ENCODE measurements around the gene EIF3K.
A peak's percentile ranks its signal among the peaks of the same experiment; 100 is the strongest.

EIF3K gene

GRCh38 chr19:38655148-38655824 lies 36.3 kb downstream of the EIF3K start:
- no peak for DNase-seq
- H3K27ac ChIP-seq, result peak overlapping the region; percentile 94 to 97
- intact Hi-C loops (cut with DNase I; ENCODE audit: low total_unique reads), result loop anchor here (5.0 kb wide), 1 partner anchor 37 kb away; no protein-coding TSS in a partner anchor
- no peaks in the 10 kb centered on the region for H3K9me3 ChIP-seq
- no peaks in the 10 kb centered on the region for H3K27me3 ChIP-seq
- TF ChIP-seq, protein P1, sequence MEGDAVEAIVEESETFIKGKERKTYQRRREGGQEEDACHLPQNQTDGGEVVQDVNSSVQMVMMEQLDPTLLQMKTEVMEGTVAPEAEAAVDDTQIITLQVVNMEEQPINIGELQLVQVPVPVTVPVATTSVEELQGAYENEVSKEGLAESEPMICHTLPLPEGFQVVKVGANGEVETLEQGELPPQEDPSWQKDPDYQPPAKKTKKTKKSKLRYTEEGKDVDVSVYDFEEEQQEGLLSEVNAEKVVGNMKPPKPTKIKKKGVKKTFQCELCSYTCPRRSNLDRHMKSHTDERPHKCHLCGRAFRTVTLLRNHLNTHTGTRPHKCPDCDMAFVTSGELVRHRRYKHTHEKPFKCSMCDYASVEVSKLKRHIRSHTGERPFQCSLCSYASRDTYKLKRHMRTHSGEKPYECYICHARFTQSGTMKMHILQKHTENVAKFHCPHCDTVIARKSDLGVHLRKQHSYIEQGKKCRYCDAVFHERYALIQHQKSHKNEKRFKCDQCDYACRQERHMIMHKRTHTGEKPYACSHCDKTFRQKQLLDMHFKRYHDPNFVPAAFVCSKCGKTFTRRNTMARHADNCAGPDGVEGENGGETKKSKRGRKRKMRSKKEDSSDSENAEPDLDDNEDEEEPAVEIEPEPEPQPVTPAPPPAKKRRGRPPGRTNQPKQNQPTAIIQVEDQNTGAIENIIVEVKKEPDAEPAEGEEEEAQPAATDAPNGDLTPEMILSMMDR (IDR thresholded peaks at IDR 0.05), result no peak
- H3K4me3 ChIP-seq, result peak overlapping the region in 1 of 2 donors; percentile 97
- peaks cover 0 to 2% (median 0%) of the 10 kb centered on the region in 3 donors for H3K36me3 ChIP-seq
- peaks cover 0 to 100% (median 93%) of the 10 kb centered on the region in 4 donors for H3K4me1 ChIP-seq

- no peak for DNase-seq
- intact Hi-C loops (cut with DNase I; ENCODE audit: low total_unique reads), result loop anchor here (5.0 kb wide), 1 partner anchor 36 kb away; no protein-coding TSS in a partner anchor
These were observed 37.4 kb downstream of the EIF3K start for GRCh38 chr19:38656171-38656981.

GRCh38 chr19:38657633-38658222 lies 38.7 kb downstream of the EIF3K start:
- Histone ChIP-seq H3K4me1 (peaks cover 4 to 100% (median 94%) of the 10 kb centered on the region in 4 donors), H3K9me3 (no peaks in the 10 kb centered on the region), H3K36me3 (peaks cover 0 to 6% (median 2%) of the 10 kb centered on the region in 3 donors), H3K27ac (peak overlapping the region; percentile 94 to 97), H3K4me3 (peak overlapping the region in 1 of 2 donors; percentile 10), H3K27me3 (no peaks in the 10 kb centered on the region)
- DNase-seq, result no peak
- TF ChIP-seq, protein P1 (IDR thresholded peaks at IDR 0.05), result no peak
- intact Hi-C loops (cut with DNase I; ENCODE audit: low total_unique reads), result loop anchor here (5.0 kb wide), 1 partner anchor 35 kb away; no protein-coding TSS in a partner anchor

More at GRCh38 chr19:38656171-38656981, 37.4 kb downstream of the EIF3K start:
- no peaks in the 10 kb centered on the region for H3K27me3 ChIP-seq
- peak overlapping the region; percentile 94 to 97 for H3K27ac ChIP-seq
- no peaks in the 10 kb centered on the region for H3K9me3 ChIP-seq
- peaks cover 0 to 6% (median 2%) of the 10 kb centered on the region in 3 donors for H3K36me3 ChIP-seq
- peaks cover 0 to 100% (median 94%) of the 10 kb centered on the region in 4 donors for H3K4me1 ChIP-seq
- no peak overlapping the region for H3K4me3 ChIP-seq
- TF ChIP-seq, protein P1 (IDR thresholded peaks at IDR 0.05), result no peak

DNA sequence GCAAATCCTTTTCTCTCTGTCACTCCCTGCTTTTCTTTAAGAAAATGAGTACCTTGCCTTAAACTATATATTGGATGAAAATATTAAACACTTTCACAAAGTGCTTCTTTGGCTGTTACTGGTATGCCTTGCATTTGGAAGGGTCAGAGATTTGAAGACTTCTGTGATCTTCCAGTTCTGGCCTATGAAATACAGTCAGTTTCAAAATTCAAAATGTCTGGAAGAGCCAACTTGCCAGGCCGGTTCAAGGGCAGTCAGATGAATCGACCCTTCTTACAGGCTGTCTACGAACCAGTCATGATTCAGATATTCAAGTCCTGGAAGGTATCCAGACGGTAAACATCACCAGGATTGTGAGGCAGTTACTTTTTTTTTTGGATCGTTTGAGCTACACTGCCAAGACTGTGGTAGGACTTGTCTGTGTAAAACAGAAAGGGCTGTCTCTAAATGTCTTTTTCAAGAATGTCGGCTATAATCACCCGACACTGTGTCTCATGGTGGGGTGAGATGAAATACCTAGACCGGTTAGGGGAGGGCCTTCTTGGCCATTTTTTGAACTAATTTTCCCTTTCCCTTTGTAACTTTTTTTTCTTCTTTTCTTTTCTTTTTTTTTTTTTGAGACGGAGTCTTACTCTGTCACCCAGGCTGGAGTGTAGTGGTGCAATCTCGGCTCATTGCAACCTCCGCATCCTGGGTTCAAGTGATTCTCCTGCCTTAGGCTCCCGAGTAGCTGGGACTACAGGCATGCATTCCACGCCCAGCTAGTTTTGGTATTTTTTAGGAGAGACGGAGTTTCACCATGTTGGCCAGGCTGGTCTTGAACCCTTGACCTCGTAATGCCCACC lies 39.7 kb downstream of the EIF3K start:
- peak; percentile 56 to 82 for DNase-seq

More for the DNA sequence above, 39.7 kb downstream of the EIF3K start:
- TF ChIP-seq, protein P1 (IDR thresholded peaks at IDR 0.05), result no peak
- H3K36me3 ChIP-seq, result peaks cover 0 to 6% (median 2%) of the 10 kb centered on the region in 3 donors
- H3K4me3 ChIP-seq, result peak overlapping the region; percentile 27 to 32
- H3K27me3 ChIP-seq, result no peaks in the 10 kb centered on the region
- intact Hi-C loops (cut with DNase I; ENCODE audit: low total_unique reads), result loop anchor here (5.0 kb wide), 1 partner anchor 34 kb away; no protein-coding TSS in a partner anchor
- no peaks in the 10 kb centered on the region for H3K9me3 ChIP-seq
- H3K27ac ChIP-seq, result peak overlapping the region; percentile 94 to 97
- peaks cover 14 to 100% (median 96%) of the 10 kb centered on the region in 4 donors for H3K4me1 ChIP-seq

Measured in tibial artery (tissue), 4 donors.